Neural progenitor cell (in vitro differentiated cells): ENCODE data around the gene MAPK9. TPM values are rescaled to one million over a fixed set of nuclear protein-coding genes. Genes with fewer than 3 reads are reported as not detected.

Experiments used
- DNase-seq: peaks from one replicate; pipeline ENCODE4 v3.0.0-alpha.2; 2016; ENCODE audit warnings: low spot score
- H2AFZ ChIP-seq: fragments of 200-600 bp; sonication (generic); replicated peaks from 2 replicates; pipeline ENCODE4 v1.6.1; 2016; ENCODE audit warnings: antibody characterized with exemption
- H3F3A ChIP-seq: fragments of 200-600 bp; sonication (generic); 2 replicates; pipeline ENCODE4 v1.6.1; 2016; ENCODE audit warnings: antibody characterized with exemption, low read depth
- H3K27ac ChIP-seq: fragments of 200-600 bp; sonication (generic); 2 replicates; pipeline ENCODE4 v1.5.1; 2016; ENCODE audit warnings: mild to moderate bottlenecking
- H3K27me3 ChIP-seq: fragments of 200-600 bp; sonication (generic); 2 replicates; pipeline ENCODE4 v1.6.1; 2016; ENCODE audit warnings: mild to moderate bottlenecking, moderate library complexity
- H3K36me3 ChIP-seq: fragments of 200-600 bp; sonication (generic); 2 replicates; pipeline ENCODE4 v1.5.1; 2016
- H3K4me1 ChIP-seq: fragments of 200-600 bp; sonication (generic); 2 replicates; pipeline ENCODE4 v1.6.1; 2016; ENCODE audit warnings: mixed run types
- H3K4me2 ChIP-seq: fragments of 200-600 bp; sonication (generic); 2 replicates; pipeline ENCODE4 v1.6.1; 2016
- H3K4me3 ChIP-seq: fragments of 200-600 bp; sonication (generic); 2 replicates; pipeline ENCODE4 v1.5.1; 2016
- H3K79me2 ChIP-seq: fragments of 200-600 bp; sonication (generic); 2 replicates; pipeline ENCODE4 v1.6.1; 2016; ENCODE audit warnings: low read depth
- H3K9ac ChIP-seq: fragments of 200-600 bp; sonication (generic); 2 replicates; pipeline ENCODE4 v1.6.1; 2016
- H3K9me3 ChIP-seq: fragments of 200-600 bp; sonication (generic); 2 replicates; pipeline ENCODE4 v1.5.1; 2016; ENCODE audit warnings: low read depth
- H4K20me1 ChIP-seq: fragments of 200-600 bp; sonication (generic); 2 replicates; pipeline ENCODE4 v1.6.1; 2016; ENCODE audit warnings: low read depth
- H3K27ac Mint-ChIP-seq: 3 replicates; pipeline ENCODE4 v1.8.0; 2021; ENCODE audit warnings: mixed read lengths
- H3K27me3 Mint-ChIP-seq: 2 replicates; pipeline ENCODE4 v1.8.0; 2022; ENCODE audit warnings: low read depth, mild to moderate bottlenecking, inconsistent platforms, moderate library complexity, mixed read lengths; ENCODE audit not compliant: insufficient read depth
- H3K36me3 Mint-ChIP-seq: 3 replicates; pipeline ENCODE4 v1.8.0; 2021; ENCODE audit warnings: mixed read lengths
- H3K4me1 Mint-ChIP-seq: 3 replicates; pipeline ENCODE4 v1.8.0; 2021; ENCODE audit warnings: mixed read lengths
- H3K4me3 Mint-ChIP-seq: 3 replicates; pipeline ENCODE4 v1.8.0; 2021; ENCODE audit warnings: mild to moderate bottlenecking, moderate library complexity, mixed read lengths
- H3K9me3 Mint-ChIP-seq: 3 replicates; pipeline ENCODE4 v1.8.0; 2020; ENCODE audit warnings: mixed read lengths
- EZH2 ChIP-seq: fragments of 200-600 bp; sonication (generic); IDR thresholded peaks from 2 replicates; pipeline ENCODE4 v1.6.1; 2017; ENCODE audit warnings: antibody characterized with exemption, mild to moderate bottlenecking, moderate library complexity
- EZH2phosphoT487 ChIP-seq: fragments of 200-600 bp; sonication (generic); IDR thresholded peaks from 2 replicates; pipeline ENCODE4 v1.6.1; 2017; ENCODE audit warnings: antibody characterized with exemption
- total RNA-seq: library from RNA; depleted of rRNA; stranded (reverse); fragments of >200 nt; gene quantifications from 2 replicates; pipeline ENCODE4 v1.2.3, GENCODE V29; 2015; ENCODE audit warnings: low replicate concordance
- TF ChIP-seq, protein P1 (sequence below): fragments of 200-600 bp; sonication (generic); IDR thresholded peaks from 2 replicates; pipeline ENCODE4 v1.5.1; 2017; ENCODE audit warnings: antibody characterized with exemption, mild to moderate bottlenecking

Gene MAPK9
- total RNA-seq, 1 donor from 2014 or later: 40.6 TPM

DNA sequence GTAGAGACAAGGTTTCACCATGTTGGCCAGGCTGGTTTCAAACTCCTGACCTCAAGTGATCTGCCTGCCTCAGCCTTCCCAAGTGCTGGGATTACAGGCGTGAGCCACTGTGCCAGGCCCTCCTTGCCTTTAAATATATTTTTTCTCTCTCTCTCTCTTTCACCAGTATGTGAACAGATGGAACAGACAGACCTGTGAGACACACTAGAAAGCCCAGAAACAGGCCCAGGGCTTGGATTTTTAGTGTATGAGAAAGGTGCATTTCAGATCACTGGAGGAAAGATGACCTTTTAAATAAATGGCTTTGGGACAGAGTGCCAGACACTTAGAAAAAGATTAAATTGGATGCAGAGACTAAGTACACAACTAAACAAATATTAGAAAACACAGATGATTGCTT is 86.0 kb downstream of the MAPK9 start:
- H4K20me1 ChIP-seq: no peaks in the 10 kb centered on the region
- no peak overlapping the region for H3K9ac ChIP-seq
- H3F3A ChIP-seq: peaks cover 15% of the 10 kb centered on the region
- H3K36me3 Mint-ChIP-seq: no peaks in the 10 kb centered on the region
- peaks cover 35% of the 10 kb centered on the region for H3K27me3 ChIP-seq
- no peak overlapping the region for H3K27ac Mint-ChIP-seq
- H3K4me3 ChIP-seq: no peak overlapping the region
- no peak overlapping the region for H2AFZ ChIP-seq
- H3K4me2 ChIP-seq: no peak overlapping the region
- no peaks in the 10 kb centered on the region for H3K4me1 ChIP-seq
- no peaks in the 10 kb centered on the region for H3K9me3 ChIP-seq
- DNase-seq: no peak
- H3K27ac ChIP-seq: no peak overlapping the region
- H3K36me3 ChIP-seq: no peaks in the 10 kb centered on the region
- no peaks in the 10 kb centered on the region for H3K9me3 Mint-ChIP-seq
- peaks cover 8% of the 10 kb centered on the region for H3K27me3 Mint-ChIP-seq
- H3K4me1 Mint-ChIP-seq: peaks cover 10% of the 10 kb centered on the region
- TF ChIP-seq EZH2phosphoT487: no peak
- TF ChIP-seq EZH2: no peak
- TF ChIP-seq, protein P1, sequence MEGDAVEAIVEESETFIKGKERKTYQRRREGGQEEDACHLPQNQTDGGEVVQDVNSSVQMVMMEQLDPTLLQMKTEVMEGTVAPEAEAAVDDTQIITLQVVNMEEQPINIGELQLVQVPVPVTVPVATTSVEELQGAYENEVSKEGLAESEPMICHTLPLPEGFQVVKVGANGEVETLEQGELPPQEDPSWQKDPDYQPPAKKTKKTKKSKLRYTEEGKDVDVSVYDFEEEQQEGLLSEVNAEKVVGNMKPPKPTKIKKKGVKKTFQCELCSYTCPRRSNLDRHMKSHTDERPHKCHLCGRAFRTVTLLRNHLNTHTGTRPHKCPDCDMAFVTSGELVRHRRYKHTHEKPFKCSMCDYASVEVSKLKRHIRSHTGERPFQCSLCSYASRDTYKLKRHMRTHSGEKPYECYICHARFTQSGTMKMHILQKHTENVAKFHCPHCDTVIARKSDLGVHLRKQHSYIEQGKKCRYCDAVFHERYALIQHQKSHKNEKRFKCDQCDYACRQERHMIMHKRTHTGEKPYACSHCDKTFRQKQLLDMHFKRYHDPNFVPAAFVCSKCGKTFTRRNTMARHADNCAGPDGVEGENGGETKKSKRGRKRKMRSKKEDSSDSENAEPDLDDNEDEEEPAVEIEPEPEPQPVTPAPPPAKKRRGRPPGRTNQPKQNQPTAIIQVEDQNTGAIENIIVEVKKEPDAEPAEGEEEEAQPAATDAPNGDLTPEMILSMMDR: no peak
- no peaks in the 10 kb centered on the region for H3K79me2 ChIP-seq
- no peak overlapping the region for H3K4me3 Mint-ChIP-seq

DNA sequence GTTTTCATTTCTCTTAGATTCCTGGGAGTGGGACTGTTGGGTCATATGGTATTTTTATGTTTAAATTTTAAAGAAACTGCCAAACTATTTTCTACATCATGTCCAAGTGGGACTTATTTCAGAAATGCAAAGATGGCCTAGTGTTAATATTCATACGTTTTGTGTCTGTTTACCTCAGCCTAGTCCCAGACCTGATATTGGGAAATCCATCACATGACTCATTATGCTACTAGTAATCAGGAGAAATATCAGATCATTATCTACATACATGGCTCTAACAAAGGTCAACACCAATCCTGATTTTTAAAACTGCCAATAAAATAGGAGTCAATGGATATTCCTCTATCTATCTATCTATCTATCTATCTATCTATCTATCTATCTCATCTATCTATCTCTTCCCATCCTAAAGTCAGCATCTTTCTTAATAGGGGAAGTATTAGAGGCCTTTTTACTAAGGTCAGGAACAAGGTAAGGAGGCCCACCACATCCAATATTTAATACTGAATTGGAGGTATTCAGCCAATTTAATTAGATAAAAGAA is 87.5 kb downstream of the MAPK9 start:
- Mint-ChIP-seq H3K27ac (no peak overlapping the region), H3K4me1 (peaks cover 7% of the 10 kb centered on the region), H3K9me3 (peaks cover 4% of the 10 kb centered on the region), H3K4me3 (no peak overlapping the region), H3K36me3 (no peaks in the 10 kb centered on the region), H3K27me3 (peaks cover 5% of the 10 kb centered on the region)
- Histone ChIP-seq H3K27me3 (peaks cover 29% of the 10 kb centered on the region), H3K4me3 (no peak overlapping the region), H3K27ac (no peak overlapping the region), H3F3A (peaks cover 10% of the 10 kb centered on the region), H3K36me3 (no peaks in the 10 kb centered on the region), H3K79me2 (no peaks in the 10 kb centered on the region), H3K4me1 (no peaks in the 10 kb centered on the region), H2AFZ (no peak overlapping the region), H3K9me3 (no peaks in the 10 kb centered on the region), H3K4me2 (no peak overlapping the region), H3K9ac (no peak overlapping the region), H4K20me1 (no peaks in the 10 kb centered on the region)
- no peak for TF ChIP-seq EZH2
- DNase-seq: no peak

DNA sequence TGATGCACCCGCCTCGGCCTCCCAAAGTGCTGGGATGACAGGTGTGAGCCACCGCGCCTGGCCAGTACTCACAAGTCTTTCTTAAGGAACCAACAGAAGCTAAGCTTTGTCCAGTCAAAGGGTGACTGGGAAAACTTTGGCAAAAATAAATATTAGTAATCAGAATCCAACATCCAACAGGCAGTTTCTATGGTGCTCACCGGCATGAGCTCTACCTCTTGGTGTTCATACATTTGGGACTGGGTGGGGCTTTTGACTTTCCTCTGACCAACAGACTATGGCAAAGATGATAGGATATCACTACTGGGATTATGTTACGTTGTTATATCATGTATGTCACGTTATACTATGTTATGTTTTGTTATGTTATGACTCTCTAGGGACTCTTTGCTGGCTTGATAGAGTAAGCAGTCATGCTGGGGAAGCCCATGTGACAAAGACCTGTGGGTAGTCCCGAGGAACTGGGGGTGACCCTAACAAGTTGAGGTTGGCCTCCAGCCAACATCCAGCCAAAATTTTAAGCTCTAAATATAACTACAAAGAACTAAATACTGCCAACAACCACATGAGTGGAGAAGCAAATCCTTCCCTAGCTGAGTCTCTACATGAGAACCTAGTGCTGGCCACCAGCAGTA is 88.8 kb downstream of the MAPK9 start:
- Histone ChIP-seq H3K27me3 (peaks cover 21% of the 10 kb centered on the region), H3K9ac (no peak overlapping the region), H3K4me2 (no peak overlapping the region), H4K20me1 (no peaks in the 10 kb centered on the region), H3K36me3 (no peaks in the 10 kb centered on the region), H2AFZ (no peak overlapping the region), H3K4me1 (no peaks in the 10 kb centered on the region), H3K27ac (no peak overlapping the region), H3K4me3 (no peak overlapping the region), H3K9me3 (no peaks in the 10 kb centered on the region), H3K79me2 (no peaks in the 10 kb centered on the region), H3F3A (peaks cover 8% of the 10 kb centered on the region)
- Mint-ChIP-seq H3K36me3 (no peaks in the 10 kb centered on the region), H3K27me3 (peaks cover 5% of the 10 kb centered on the region), H3K4me3 (no peak overlapping the region), H3K27ac (no peak overlapping the region), H3K9me3 (peaks cover 4% of the 10 kb centered on the region), H3K4me1 (peaks cover 2% of the 10 kb centered on the region)
- no peak for DNase-seq
- TF ChIP-seq EZH2phosphoT487: no peak
- no peak for TF ChIP-seq EZH2
- TF ChIP-seq, protein P1: no peak
